CMK (cell line): ENCODE measurements around the gene FABP2.
"Not testable (repeated sequence)": the region's sequence is repeated elsewhere in the genome, so short reads cannot be mapped to it uniquely, and the experiment has no call there.

Source experiments
- DNase-seq: peaks from one replicate; pipeline ENCODE4 v3.0.0-alpha.2; 2010; ENCODE audit warnings: low read depth

Gene FABP2

GRCh38 chr4:119321921-119322687 is at the start of gene FABP2:
Gene FABP2 (minus strand): TSS chr4:119322138. CDS start chr4:119322102, 36 bp downstream.
- DNase-seq, result no peak

GRCh38 chr4:119370951-119371683 is 49.2 kb upstream of the FABP2 start:
- not testable (repeated sequence) for DNase-seq

GRCh38 chr4:119370392-119370791 is 48.5 kb upstream of the FABP2 start:
- peak; percentile 4 for DNase-seq

- not testable (repeated sequence) for DNase-seq
These were observed 44.9 kb upstream of the FABP2 start for GRCh38 chr4:119366802-119367201.

GRCh38 chr4:119364203-119364602 is 42.3 kb upstream of the FABP2 start:
- not testable (repeated sequence) for DNase-seq

GRCh38 chr4:119363372-119363771 is 41.4 kb upstream of the FABP2 start:
- not testable (repeated sequence) for DNase-seq

GRCh38 chr4:119362413-119362812 is 40.5 kb upstream of the FABP2 start:
- DNase-seq, result not testable (repeated sequence)

- DNase-seq, result not testable (repeated sequence)
These were observed 37.9 kb upstream of the FABP2 start for GRCh38 chr4:119359873-119360272.

GRCh38 chr4:119356796-119357195 is 34.9 kb upstream of the FABP2 start:
- not testable (repeated sequence) for DNase-seq

- not testable (repeated sequence) for DNase-seq
These were observed 34.1 kb upstream of the FABP2 start for GRCh38 chr4:119356041-119356440.

- not testable (repeated sequence) for DNase-seq
These were observed 31.4 kb upstream of the FABP2 start for GRCh38 chr4:119353364-119353763.

GRCh38 chr4:119348169-119348568 is 26.2 kb upstream of the FABP2 start:
- not testable (repeated sequence) for DNase-seq

GRCh38 chr4:119343293-119343692 is 21.4 kb upstream of the FABP2 start:
- DNase-seq, result not testable (repeated sequence)

GRCh38 chr4:119339895-119340294 is 18.0 kb upstream of the FABP2 start:
- DNase-seq, result not testable (repeated sequence)

GRCh38 chr4:119337010-119337409 is 15.1 kb upstream of the FABP2 start:
- DNase-seq, result no peak

- not testable (repeated sequence) for DNase-seq
These were observed 14.5 kb upstream of the FABP2 start for GRCh38 chr4:119336332-119336979.

GRCh38 chr4:119329835-119330620 is 8.1 kb upstream of the FABP2 start:
- DNase-seq, result no peak

GRCh38 chr4:119328695-119329094 is 6.8 kb upstream of the FABP2 start:
- no peak for DNase-seq

- no peak for DNase-seq
These were observed 3.9 kb downstream of the FABP2 start for GRCh38 chr4:119317990-119318389.

GRCh38 chr4:119315036-119315435 is 6.9 kb downstream of the FABP2 start:
- no peak for DNase-seq

GRCh38 chr4:119314356-119314755 is 7.6 kb downstream of the FABP2 start:
- no peak for DNase-seq

GRCh38 chr4:119313237-119313636 is 8.7 kb downstream of the FABP2 start:
- no peak for DNase-seq
